ENCODE data around the gene MTMR3. TPM values are rescaled to one million over a fixed set of nuclear protein-coding genes. Genes with fewer than 3 reads are reported as not detected.

The MTMR3 gene
- total and polyA plus RNA-seq, 2 experiments from 2014 or later: 12.6 to 22.2 TPM

DNA sequence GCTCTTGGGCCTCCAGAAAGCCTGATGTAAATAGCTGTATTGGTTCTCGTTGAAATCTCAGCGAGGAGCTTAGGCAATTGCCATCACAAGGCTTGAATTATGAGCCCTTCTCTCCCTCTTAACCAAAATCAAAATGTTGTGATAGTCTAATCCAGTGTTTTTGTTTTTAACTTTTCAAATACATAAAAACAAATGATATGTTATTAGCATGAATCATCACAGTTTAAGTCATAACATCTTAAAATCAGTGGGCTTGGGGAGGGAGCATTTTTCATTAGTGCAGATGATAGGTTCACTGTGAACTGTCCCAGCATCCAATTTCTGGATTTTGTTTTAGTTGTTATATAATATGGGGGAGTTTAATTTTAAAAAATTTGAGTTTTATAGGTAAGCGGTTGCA lies 148.4 kb downstream of the MTMR3 start:
- Histone ChIP-seq H3K9me3 (ENCODE audit: low read depth) (no peaks in the 10 kb centered on the region), H3K27me3 (replicated peaks; ENCODE audit: insufficient read depth) (no peaks in the 10 kb centered on the region), H2AFZ (no peak overlapping the region), H3K4me2 (ENCODE audit: unreplicated experiment) (no peak overlapping the region), H3K4me1 (ENCODE audit: insufficient read depth) (peaks cover 2% of the 10 kb centered on the region), H3F3A (ENCODE audit: insufficient read depth) (no peaks in the 10 kb centered on the region), H4K20me1 (ENCODE audit: insufficient read depth) (no peaks in the 10 kb centered on the region), H3K4me3 (no peak overlapping the region), H3K9ac (no peak overlapping the region), H3K27ac (no peak overlapping the region), H3K79me2 (ENCODE audit: insufficient read depth) (no peaks in the 10 kb centered on the region), H3K9me2 (ENCODE audit: insufficient read depth) (no peaks in the 10 kb centered on the region), H3K36me3 (ENCODE audit: low read depth) (peaks cover 13% of the 10 kb centered on the region; the same call in 1 of the 2 replicates)
- no peak for TF ChIP-seq EZH2phosphoT487 (IDR thresholded peaks at IDR 0.05; ENCODE audit: insufficient read depth, low read depth)
- no peak for TF ChIP-seq EZH2 (IDR thresholded peaks at IDR 0.05; ENCODE audit: insufficient read depth, poor library complexity, severe bottlenecking)
- DNase-seq: no peak
- 90 to 96% methylated on average over 3 of the region's 3 CpGs for WGBS, 2 experiments (ENCODE audit: low coverage in 1 of 2, low lambda C conversion rate in 2 of 2, missing lambda C conversion rate in 2 of 2)
- in situ Hi-C loops (cut with MboI): no loop called here

DNA sequence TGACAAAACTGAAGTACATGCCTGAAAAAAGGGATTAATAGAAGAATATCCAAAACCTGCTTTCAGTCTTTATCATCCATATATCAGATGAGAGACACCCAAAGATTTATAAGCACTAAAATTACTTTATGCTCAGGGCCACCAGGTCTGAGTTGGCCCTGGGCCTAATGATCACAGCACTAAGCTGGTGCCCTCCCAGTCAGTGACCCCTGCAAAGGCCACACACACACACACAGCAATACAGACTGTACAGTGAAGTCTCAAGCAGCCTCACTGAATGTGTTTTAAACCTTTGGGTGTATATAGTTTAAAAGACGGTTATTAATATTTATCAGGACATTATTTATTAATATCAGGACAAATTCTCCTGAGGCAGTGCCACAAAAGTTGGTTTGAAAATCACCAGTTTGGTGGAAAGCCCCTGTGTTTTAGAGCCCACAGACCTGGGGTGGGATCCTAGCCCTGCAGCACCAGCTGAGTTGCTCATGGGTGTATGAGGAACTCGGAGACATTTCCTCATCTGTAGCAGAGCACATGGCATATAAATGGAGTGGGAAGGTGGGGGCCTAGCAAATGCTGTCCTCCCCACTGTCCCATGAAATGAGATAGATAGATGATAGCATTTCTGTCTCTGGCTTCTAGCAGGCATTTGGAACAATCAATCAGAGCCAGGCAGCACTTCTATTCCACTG lies 148.9 kb downstream of the MTMR3 start:
- TF ChIP-seq EZH2 (IDR thresholded peaks at IDR 0.05; ENCODE audit: insufficient read depth, poor library complexity, severe bottlenecking): no peak
- no peak for TF ChIP-seq EZH2phosphoT487 (IDR thresholded peaks at IDR 0.05; ENCODE audit: insufficient read depth, low read depth)
- no peak overlapping the region for H3K27ac ChIP-seq
- no peaks in the 10 kb centered on the region for H4K20me1 ChIP-seq (ENCODE audit: insufficient read depth)
- H3K27me3 ChIP-seq (replicated peaks; ENCODE audit: insufficient read depth): no peaks in the 10 kb centered on the region
- no peaks in the 10 kb centered on the region for H3K9me2 ChIP-seq (ENCODE audit: insufficient read depth)
- no peak overlapping the region for H2AFZ ChIP-seq
- H3K4me1 ChIP-seq (ENCODE audit: insufficient read depth): peaks cover 8% of the 10 kb centered on the region
- H3K36me3 ChIP-seq (ENCODE audit: low read depth): peaks cover 8% of the 10 kb centered on the region; the same call in 1 of the 2 replicates
- H3F3A ChIP-seq (ENCODE audit: insufficient read depth): 0 out of 2 replicates have a peak, but pooled peaks cover 2% of the 10 kb centered on the region
- no peak overlapping the region for H3K4me3 ChIP-seq
- H3K79me2 ChIP-seq (ENCODE audit: insufficient read depth): no peaks in the 10 kb centered on the region
- no peak overlapping the region for H3K9ac ChIP-seq
- no peak for DNase-seq
- H3K9me3 ChIP-seq (ENCODE audit: low read depth): no peaks in the 10 kb centered on the region
- WGBS, 2 experiments (ENCODE audit: low coverage in 1 of 2, low lambda C conversion rate in 2 of 2, missing lambda C conversion rate in 2 of 2): 72 to 82% methylated on average over 2 of the region's 2 CpGs
- in situ Hi-C loops (cut with MboI): no loop called here
- H3K4me2 ChIP-seq (ENCODE audit: unreplicated experiment): no peak overlapping the region

DNA sequence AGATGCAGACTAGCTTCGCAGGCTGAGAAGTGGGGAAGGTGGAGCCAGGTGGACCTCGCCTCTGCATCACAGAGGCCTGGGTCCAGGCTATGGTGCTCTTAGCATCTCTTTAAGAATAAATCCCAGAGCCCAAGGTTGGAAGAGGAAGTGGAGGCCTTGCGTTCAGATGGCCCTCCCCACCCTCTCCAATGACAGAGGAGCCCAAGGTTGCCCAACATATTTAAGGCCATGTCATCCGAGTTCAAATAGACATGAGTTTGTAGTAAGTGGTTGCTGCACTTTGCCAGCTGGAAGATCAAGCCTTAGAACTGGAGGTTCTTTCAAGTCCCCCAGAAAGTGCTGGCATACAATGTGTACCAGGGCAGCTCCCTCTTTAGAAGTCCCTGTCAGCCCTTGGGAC lies 150.2 kb downstream of the MTMR3 start:
- no peak for TF ChIP-seq EZH2phosphoT487 (IDR thresholded peaks at IDR 0.05; ENCODE audit: insufficient read depth, low read depth)
- no peak for TF ChIP-seq EZH2 (IDR thresholded peaks at IDR 0.05; ENCODE audit: insufficient read depth, poor library complexity, severe bottlenecking)
- H3K9me2 ChIP-seq (ENCODE audit: insufficient read depth): no peaks in the 10 kb centered on the region
- H3K9ac ChIP-seq: no peak overlapping the region
- 92 to 93% methylated on average over 4 of the region's 4 CpGs for WGBS, 2 experiments (ENCODE audit: low coverage in 1 of 2, low lambda C conversion rate in 2 of 2, missing lambda C conversion rate in 2 of 2)
- no peak overlapping the region for H2AFZ ChIP-seq
- no peaks in the 10 kb centered on the region for H3K27me3 ChIP-seq (replicated peaks; ENCODE audit: insufficient read depth)
- H3K4me1 ChIP-seq (ENCODE audit: insufficient read depth): peaks cover 14% of the 10 kb centered on the region
- in situ Hi-C loops (cut with MboI): no loop called here
- peaks cover 14% of the 10 kb centered on the region for H3F3A ChIP-seq (ENCODE audit: insufficient read depth)
- H3K27ac ChIP-seq: no peak overlapping the region
- H3K9me3 ChIP-seq (ENCODE audit: low read depth): no peaks in the 10 kb centered on the region
- H3K79me2 ChIP-seq (ENCODE audit: insufficient read depth): no peaks in the 10 kb centered on the region
- H4K20me1 ChIP-seq (ENCODE audit: insufficient read depth): no peaks in the 10 kb centered on the region
- no peaks in the 10 kb centered on the region for H3K36me3 ChIP-seq (ENCODE audit: low read depth)
- no peak for DNase-seq
- no peak overlapping the region for H3K4me3 ChIP-seq
- H3K4me2 ChIP-seq (ENCODE audit: unreplicated experiment): no peak overlapping the region

DNA sequence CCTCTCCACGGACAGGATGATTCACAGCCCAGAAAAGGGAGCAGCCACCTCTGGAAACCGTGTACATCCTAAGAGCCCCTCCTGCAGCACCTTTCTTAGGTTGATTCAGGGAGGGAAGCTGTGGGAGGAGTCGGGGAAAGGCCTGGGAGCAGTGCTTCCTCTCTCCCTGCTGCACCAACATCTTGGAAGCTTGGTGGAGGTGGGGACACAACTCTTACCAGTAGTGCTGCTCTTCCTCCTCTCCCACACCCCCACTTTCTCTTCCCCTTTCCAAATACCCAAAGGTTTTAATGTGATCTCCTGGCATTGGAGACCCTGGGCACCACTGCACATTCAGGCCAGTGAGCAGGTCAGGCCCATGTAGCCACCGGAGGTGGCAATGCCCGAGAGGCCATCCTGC lies 150.9 kb downstream of the MTMR3 start:
- TF ChIP-seq EZH2 (IDR thresholded peaks at IDR 0.05; ENCODE audit: insufficient read depth, poor library complexity, severe bottlenecking): no peak
- TF ChIP-seq EZH2phosphoT487 (IDR thresholded peaks at IDR 0.05; ENCODE audit: insufficient read depth, low read depth): no peak
- Histone ChIP-seq H4K20me1 (ENCODE audit: insufficient read depth) (no peaks in the 10 kb centered on the region), H3K4me1 (ENCODE audit: insufficient read depth) (peaks cover 20% of the 10 kb centered on the region), H3K27ac (no peak overlapping the region), H3K9ac (no peak overlapping the region), H3F3A (ENCODE audit: insufficient read depth) (peaks cover 21% of the 10 kb centered on the region), H3K27me3 (replicated peaks; ENCODE audit: insufficient read depth) (no peaks in the 10 kb centered on the region), H3K4me3 (no peak overlapping the region), H3K4me2 (ENCODE audit: unreplicated experiment) (no peak overlapping the region), H3K36me3 (ENCODE audit: low read depth) (no peaks in the 10 kb centered on the region), H2AFZ (no peak overlapping the region), H3K79me2 (ENCODE audit: insufficient read depth) (no peaks in the 10 kb centered on the region), H3K9me2 (ENCODE audit: insufficient read depth) (no peaks in the 10 kb centered on the region), H3K9me3 (ENCODE audit: low read depth) (no peaks in the 10 kb centered on the region)
- 42 to 46% methylated on average over 5 of the region's 5 CpGs for WGBS, 2 experiments (ENCODE audit: low coverage in 1 of 2, low lambda C conversion rate in 2 of 2, missing lambda C conversion rate in 2 of 2)
- no peak for DNase-seq
- in situ Hi-C loops (cut with MboI): no loop called here

All from GM23248 (cell line).